GM19395 (cell line): ENCODE data around the gene TMEM132D.

ENCODE experiments used
- ATAC-seq: cut with Tn5 transposase; IDR thresholded peaks from one replicate; pipeline ENCODE4 v1.9.1; 2021; ENCODE audit warnings: mild to moderate bottlenecking, moderate library complexity; ENCODE audit not compliant: unreplicated experiment

Gene TMEM132D

GRCh38 chr12:129483111-129483893 is 420.5 kb downstream of the TMEM132D start:
- ATAC-seq, result no peak

- no peak for ATAC-seq
Measured at GRCh38 chr12:129481921-129482320, 421.9 kb downstream of the TMEM132D start.

GRCh38 chr12:129470196-129470595 is 433.6 kb downstream of the TMEM132D start:
- no peak for ATAC-seq

GRCh38 chr12:129467726-129468125 is 436.1 kb downstream of the TMEM132D start:
- no peak for ATAC-seq

- no peak for ATAC-seq
Measured at GRCh38 chr12:129467289-129467688, 436.5 kb downstream of the TMEM132D start.

GRCh38 chr12:129466499-129466898 is 437.3 kb downstream of the TMEM132D start:
- ATAC-seq, result no peak

GRCh38 chr12:129459886-129460285 is 443.9 kb downstream of the TMEM132D start:
- ATAC-seq, result no peak

GRCh38 chr12:129446696-129447095 is 457.1 kb downstream of the TMEM132D start:
- ATAC-seq, result no peak

GRCh38 chr12:129440278-129440677 is 463.5 kb downstream of the TMEM132D start:
- ATAC-seq, result no peak

- no peak for ATAC-seq
Measured at GRCh38 chr12:129434790-129435189, 469.0 kb downstream of the TMEM132D start.

GRCh38 chr12:129428240-129428936 is 475.4 kb downstream of the TMEM132D start:
- no peak for ATAC-seq

- no peak for ATAC-seq
Measured at GRCh38 chr12:129423041-129423580, 480.7 kb downstream of the TMEM132D start.

- ATAC-seq, result no peak
Measured at GRCh38 chr12:129413295-129413694, 490.5 kb downstream of the TMEM132D start.

- ATAC-seq, result no peak
Measured at GRCh38 chr12:129409281-129409680, 494.5 kb downstream of the TMEM132D start.

GRCh38 chr12:129404556-129404955 is 499.3 kb downstream of the TMEM132D start:
- no peak for ATAC-seq

GRCh38 chr12:129401572-129401971 is 502.3 kb downstream of the TMEM132D start:
- ATAC-seq, result no peak

GRCh38 chr12:129394177-129394825 is 509.5 kb downstream of the TMEM132D start:
- ATAC-seq, result no peak

- ATAC-seq, result no peak
Measured at GRCh38 chr12:129393357-129393937, 510.4 kb downstream of the TMEM132D start.

GRCh38 chr12:129385637-129385990 is 518.2 kb downstream of the TMEM132D start:
- no peak for ATAC-seq

- ATAC-seq, result no peak
Measured at GRCh38 chr12:129383956-129384355, 519.9 kb downstream of the TMEM132D start.

GRCh38 chr12:129381715-129382114 is 522.1 kb downstream of the TMEM132D start:
- no peak for ATAC-seq
